ENCODE data around the gene WDR33.

WDR33 gene

DNA sequence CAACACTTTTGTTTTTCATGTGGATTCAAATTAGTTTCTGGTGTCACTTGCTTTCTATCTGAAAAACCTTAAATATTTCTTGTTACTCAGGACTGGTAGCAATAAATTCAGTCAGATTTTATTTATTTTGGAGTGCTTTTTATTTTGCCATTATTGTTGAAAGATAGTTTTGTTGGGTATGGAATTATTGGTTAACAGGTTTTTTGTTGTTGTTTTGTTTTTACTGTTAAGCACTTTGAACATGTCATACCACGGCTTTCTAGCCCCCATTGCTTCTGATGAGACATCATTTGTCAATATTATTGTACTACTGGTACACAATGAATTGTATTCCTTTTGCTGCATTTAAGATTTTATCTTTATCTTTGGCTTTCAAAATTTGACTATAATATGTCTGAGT is 122.6 kb downstream of the WDR33 start:
- TF ChIP-seq, protein P1, sequence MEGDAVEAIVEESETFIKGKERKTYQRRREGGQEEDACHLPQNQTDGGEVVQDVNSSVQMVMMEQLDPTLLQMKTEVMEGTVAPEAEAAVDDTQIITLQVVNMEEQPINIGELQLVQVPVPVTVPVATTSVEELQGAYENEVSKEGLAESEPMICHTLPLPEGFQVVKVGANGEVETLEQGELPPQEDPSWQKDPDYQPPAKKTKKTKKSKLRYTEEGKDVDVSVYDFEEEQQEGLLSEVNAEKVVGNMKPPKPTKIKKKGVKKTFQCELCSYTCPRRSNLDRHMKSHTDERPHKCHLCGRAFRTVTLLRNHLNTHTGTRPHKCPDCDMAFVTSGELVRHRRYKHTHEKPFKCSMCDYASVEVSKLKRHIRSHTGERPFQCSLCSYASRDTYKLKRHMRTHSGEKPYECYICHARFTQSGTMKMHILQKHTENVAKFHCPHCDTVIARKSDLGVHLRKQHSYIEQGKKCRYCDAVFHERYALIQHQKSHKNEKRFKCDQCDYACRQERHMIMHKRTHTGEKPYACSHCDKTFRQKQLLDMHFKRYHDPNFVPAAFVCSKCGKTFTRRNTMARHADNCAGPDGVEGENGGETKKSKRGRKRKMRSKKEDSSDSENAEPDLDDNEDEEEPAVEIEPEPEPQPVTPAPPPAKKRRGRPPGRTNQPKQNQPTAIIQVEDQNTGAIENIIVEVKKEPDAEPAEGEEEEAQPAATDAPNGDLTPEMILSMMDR (conservative IDR thresholded peaks at IDR 0.05; ENCODE audit: low read depth, low read length) = no peak
- Histone ChIP-seq H3K4me1 (ENCODE audit: low read depth, poor library complexity, severe bottlenecking) (no peaks in the 10 kb centered on the region), H3K79me2 (ENCODE audit: insufficient read depth, low read depth) (no peaks in the 10 kb centered on the region), H3K27me3 (ENCODE audit: insufficient read depth, low read depth) (no peaks in the 10 kb centered on the region), H2AFZ (ENCODE audit: low read depth) (no peak overlapping the region), H3K4me2 (no peak overlapping the region), H4K20me1 (ENCODE audit: insufficient read depth) (no peaks in the 10 kb centered on the region), H3K27ac (no peak overlapping the region), H3K36me3 (ENCODE audit: insufficient read depth) (no peaks in the 10 kb centered on the region), H3K4me3 (IDR thresholded peaks at IDR 0.05; ENCODE audit: insufficient read depth, low read depth, low read length) (no peak overlapping the region), H3K9ac (no peak overlapping the region)

DNA sequence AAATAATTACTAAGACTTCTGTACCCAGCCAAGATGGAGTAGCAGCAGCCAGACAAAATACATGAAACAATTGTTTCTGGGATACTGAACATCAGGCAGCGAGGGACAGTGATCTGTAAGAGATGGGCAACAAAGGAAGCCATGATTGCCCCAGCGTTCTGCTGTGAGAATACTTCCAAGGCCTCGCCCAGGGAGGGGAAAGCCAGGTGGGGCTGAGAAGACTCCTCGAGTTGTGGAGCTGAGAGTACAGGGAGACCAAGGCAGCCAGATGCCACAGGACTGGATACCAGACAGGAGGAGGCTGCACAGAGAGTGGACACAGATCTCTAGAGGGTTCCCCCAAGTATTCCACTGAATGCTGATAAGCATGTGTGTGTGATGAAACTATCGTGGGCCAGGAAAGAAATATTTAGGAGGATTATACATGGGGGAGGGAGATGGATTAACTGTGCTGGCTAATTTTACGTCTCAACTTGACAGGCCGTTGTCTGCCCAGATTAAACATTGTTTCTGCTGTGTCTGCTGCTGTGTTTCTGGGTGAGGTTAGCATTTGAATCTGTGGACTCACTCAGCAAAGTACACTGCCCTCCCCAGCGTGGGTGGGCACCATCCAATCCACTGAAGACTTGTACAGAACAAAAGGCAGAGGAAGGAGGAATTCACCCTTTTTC is 125.4 kb downstream of the WDR33 start:
- no peaks in the 10 kb centered on the region for H3K36me3 ChIP-seq (ENCODE audit: insufficient read depth)
- H3K27me3 ChIP-seq (ENCODE audit: insufficient read depth, low read depth) = no peaks in the 10 kb centered on the region
- H4K20me1 ChIP-seq (ENCODE audit: insufficient read depth) = no peaks in the 10 kb centered on the region
- H3K4me3 ChIP-seq (IDR thresholded peaks at IDR 0.05; ENCODE audit: insufficient read depth, low read depth, low read length) = no peak overlapping the region
- H3K4me2 ChIP-seq = no peak overlapping the region
- TF ChIP-seq, protein P1 (conservative IDR thresholded peaks at IDR 0.05; ENCODE audit: low read depth, low read length) = no peak
- H3K9ac ChIP-seq = no peak overlapping the region
- H2AFZ ChIP-seq (ENCODE audit: low read depth) = no peak overlapping the region
- H3K4me1 ChIP-seq (ENCODE audit: low read depth, poor library complexity, severe bottlenecking) = no peaks in the 10 kb centered on the region
- no peak overlapping the region for H3K27ac ChIP-seq
- no peaks in the 10 kb centered on the region for H3K79me2 ChIP-seq (ENCODE audit: insufficient read depth, low read depth)

DNA sequence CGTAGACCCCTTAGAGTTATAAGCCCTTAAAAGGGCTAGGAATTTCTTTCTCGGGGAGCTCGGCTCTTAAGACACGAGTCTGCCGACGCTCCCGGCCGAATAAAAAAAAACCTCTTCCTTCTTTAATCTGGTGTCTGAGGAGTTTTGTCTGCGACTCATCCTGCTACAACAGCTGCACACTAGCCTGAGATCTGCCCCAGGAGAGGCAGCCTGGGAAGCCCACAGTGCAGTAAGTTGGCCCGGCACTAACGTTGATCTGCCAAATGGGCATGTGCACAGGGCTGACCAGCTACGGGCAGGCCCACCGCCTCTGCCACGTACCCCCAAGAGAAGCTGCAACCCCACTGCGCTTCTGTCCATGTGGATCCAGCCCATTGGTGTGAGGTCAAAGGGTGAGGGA is 127.2 kb downstream of the WDR33 start:
- Histone ChIP-seq H4K20me1 (ENCODE audit: insufficient read depth) (no peaks in the 10 kb centered on the region), H2AFZ (ENCODE audit: low read depth) (no peak overlapping the region), H3K4me1 (ENCODE audit: low read depth, poor library complexity, severe bottlenecking) (no peaks in the 10 kb centered on the region), H3K79me2 (ENCODE audit: insufficient read depth, low read depth) (no peaks in the 10 kb centered on the region), H3K4me2 (no peak overlapping the region), H3K4me3 (IDR thresholded peaks at IDR 0.05; ENCODE audit: insufficient read depth, low read depth, low read length) (no peak overlapping the region), H3K27me3 (ENCODE audit: insufficient read depth, low read depth) (no peaks in the 10 kb centered on the region), H3K9ac (no peak overlapping the region), H3K27ac (no peak overlapping the region), H3K36me3 (ENCODE audit: insufficient read depth) (no peaks in the 10 kb centered on the region)
- TF ChIP-seq, protein P1 (conservative IDR thresholded peaks at IDR 0.05; ENCODE audit: low read depth, low read length) = no peak

DNA sequence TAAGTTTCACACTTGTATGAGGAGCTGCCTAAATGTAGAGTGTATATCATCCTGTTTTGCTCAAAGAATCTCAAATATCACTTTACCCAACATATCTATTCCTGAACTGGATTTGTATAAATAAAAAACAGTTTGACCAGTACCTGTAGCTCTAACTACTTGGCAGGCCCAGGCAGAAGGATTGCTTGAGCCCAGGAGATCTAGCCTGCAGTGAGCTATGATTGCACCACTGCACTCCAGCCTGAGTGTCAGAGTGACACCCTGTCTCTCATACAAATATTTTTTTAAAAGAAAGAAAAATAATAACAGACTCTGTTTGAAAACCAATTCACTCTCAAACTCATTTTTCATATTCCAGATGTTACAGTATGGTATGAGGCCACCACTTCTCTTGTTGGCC is 127.9 kb downstream of the WDR33 start:
- H3K27ac ChIP-seq = no peak overlapping the region
- no peak overlapping the region for H3K4me2 ChIP-seq
- no peaks in the 10 kb centered on the region for H3K36me3 ChIP-seq (ENCODE audit: insufficient read depth)
- H3K4me3 ChIP-seq (IDR thresholded peaks at IDR 0.05; ENCODE audit: insufficient read depth, low read depth, low read length) = no peak overlapping the region
- no peak overlapping the region for H2AFZ ChIP-seq (ENCODE audit: low read depth)
- TF ChIP-seq, protein P1 (conservative IDR thresholded peaks at IDR 0.05; ENCODE audit: low read depth, low read length) = no peak
- no peaks in the 10 kb centered on the region for H4K20me1 ChIP-seq (ENCODE audit: insufficient read depth)
- H3K9ac ChIP-seq = no peak overlapping the region
- no peaks in the 10 kb centered on the region for H3K27me3 ChIP-seq (ENCODE audit: insufficient read depth, low read depth)
- H3K4me1 ChIP-seq (ENCODE audit: low read depth, poor library complexity, severe bottlenecking) = no peaks in the 10 kb centered on the region
- no peaks in the 10 kb centered on the region for H3K79me2 ChIP-seq (ENCODE audit: insufficient read depth, low read depth)
